HG03039 (cell line): Measurements from ENCODE around the gene RAB34.

Source experiments
- ATAC-seq: cut with Tn5 transposase; IDR thresholded peaks from one replicate; pipeline ENCODE4 v1.9.1; 2021; ENCODE audit warnings: mild to moderate bottlenecking, moderate library complexity; ENCODE audit not compliant: unreplicated experiment

The RAB34 gene

DNA sequence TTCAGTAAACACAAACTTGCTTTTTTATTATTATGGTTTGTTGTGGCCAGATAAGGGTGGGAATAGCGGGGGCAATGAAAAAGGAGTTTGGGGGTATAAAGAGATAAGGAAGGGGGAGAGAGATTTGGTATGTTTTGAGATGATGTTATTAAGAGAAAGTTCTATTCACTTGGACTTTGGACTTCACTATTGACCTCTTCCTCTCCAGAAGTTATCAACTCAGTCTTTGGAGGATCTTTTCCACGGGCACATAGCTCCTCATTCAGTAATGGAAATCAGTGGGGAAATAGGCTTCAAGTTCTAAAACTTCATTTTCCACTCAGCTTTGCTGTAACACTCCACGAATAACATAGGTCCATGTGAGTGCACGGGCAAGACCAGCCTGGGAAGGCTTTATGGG is 29.2 kb downstream of the RAB34 start:
- ATAC-seq, result no peak

DNA sequence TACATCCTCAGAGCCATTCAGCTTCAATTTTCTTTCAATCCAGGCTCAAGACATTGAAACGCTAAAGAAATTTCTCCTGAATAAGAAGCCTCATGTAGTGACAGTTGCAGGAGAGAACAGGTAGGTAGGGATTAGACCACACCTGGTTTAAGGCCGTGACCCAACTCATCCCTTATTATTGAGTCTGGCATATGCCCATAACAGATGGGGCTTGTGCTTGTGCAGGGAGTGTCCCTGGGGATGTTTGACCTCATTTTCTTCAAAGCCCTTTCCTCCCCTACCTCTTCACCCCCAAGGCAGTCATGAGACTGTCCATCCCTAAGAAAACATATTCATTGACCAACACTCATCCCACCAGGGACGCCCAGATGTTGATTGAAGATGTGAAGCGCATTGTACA is 31.4 kb downstream of the RAB34 start:
- ATAC-seq, result no peak

DNA sequence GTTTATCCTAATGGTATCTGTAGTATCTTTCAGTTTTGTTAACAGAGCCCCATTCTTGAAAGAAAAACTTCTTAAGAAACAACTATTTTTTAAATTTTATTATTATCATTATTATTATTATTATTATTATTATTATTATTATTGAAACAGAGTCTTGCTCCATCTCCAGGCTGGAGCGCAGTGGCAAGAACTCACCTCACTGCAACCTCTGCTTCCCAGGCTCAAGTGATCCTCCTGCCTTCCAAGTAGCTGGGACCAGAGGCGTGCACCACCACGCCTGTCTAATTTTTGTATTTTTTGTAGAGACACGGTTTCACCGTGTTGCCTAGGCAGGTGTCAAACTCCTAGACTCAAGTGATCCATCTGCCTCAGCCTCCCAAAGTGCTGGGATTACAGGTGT is 32.3 kb downstream of the RAB34 start:
- ATAC-seq, result no peak

DNA sequence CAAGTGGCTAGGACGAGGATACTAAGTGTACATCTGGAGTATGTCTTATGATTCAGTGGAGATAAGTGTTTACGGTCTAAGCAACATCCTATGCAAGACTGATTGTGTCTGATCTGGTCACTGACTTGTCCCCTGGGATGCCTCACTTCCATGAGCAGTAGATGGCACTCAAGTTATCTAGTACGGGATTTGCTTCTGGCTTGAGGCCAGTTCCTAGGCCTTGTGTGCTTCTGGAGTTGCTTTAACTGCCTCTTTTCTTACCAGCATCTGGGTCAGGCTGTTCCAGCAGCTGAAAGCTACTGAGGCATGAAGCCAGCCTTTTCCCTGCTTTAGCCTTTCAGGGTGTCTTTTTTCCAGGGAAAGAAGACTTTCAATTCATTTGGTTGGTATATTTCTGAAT is 32.7 kb downstream of the RAB34 start:
- ATAC-seq, result no peak

DNA sequence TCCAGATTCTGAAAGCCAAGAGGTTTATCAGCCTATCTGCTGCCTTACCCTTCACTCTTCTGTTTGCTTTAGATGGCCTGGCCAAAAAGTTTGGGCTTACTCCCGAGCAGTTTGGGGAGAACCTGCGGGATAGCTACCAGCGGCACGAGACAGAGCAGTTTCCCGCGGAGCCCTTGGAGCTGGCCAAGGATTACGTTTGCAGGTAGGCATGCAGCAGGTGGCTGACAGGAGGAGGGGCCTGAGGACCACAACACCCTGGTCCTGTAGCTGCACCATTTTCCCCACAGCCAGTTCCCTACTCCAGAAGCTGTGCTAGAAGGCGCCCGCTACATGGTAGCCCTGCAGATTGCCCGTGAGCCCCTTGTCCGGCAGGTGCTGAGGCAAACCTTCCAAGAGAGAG is 35.0 kb downstream of the RAB34 start:
- no peak for ATAC-seq

DNA sequence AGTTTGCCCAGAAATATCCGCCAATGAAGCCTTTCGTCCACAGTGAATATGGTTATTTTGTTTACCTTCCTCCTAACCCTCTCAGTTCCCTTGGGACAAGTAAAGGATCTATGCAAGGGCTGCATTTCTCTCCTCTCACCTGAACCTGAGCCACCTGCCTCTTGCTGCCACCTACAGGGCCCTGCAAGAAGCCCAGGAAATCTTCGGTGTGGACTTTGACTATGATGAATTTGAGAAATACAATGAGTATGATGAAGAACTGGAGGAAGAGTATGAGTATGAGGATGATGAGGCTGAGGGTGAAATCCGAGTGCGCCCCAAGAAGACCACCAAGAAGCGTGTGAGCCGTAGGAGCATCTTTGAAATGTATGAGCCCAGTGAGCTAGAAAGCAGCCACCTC is 41.7 kb downstream of the RAB34 start:
- ATAC-seq, result no peak

DNA sequence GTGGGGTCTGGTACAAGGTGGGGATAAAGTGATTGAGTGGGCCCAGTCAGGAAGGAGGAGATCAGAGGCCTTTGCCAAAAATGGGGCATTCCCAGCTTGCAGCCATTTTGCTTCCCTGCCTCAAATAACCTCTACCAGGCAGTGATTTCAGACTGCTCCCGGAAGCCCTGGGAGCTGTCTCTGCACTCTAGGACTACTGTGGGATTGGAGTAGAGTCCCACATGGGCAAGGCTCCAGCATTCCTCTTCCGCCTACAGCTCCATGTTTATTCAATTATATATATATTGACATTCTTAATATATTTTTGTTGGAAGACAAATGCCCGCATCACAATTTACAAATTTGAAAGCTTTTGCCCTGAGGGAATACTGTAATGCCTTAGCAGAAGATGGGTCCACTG is 42.2 kb downstream of the RAB34 start:
- ATAC-seq, result no peak

DNA sequence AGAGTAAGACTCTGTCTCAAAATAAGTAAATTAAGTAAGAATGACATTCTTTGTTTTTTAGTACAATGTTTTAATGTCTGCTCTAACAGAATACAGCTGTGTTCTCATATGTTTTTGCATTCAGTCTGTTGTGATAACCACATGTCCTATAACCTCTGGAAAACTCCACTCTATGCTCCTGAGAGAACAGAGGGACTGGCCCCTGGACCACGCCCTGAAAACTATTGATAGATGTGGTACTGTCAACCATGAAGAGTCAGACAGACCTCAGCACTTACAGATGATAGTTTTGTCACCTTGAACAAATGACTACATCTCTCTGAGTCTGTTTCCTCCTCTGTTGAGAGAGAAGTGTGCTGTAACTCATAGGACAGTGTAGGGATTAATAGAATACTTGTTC is 47.8 kb downstream of the RAB34 start:
- no peak for ATAC-seq

DNA sequence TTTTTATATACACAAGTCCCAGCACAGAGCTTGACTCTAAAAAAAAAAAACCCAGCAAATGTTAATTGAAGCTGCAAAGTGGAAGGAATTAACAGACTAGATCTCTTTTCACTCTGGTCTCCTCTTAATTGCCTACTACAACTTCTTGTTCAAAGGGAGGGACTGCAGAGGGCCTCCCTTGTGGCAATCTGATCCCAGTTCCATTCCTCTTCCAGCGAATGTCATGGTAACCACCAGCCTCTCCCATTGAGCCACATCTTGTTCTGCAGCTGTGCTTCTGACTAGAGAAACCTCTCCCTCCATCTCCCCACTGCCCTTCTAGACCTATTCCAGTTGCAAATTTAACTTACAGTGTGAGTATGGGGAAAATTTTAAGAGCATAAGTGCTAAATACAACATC is 49.8 kb downstream of the RAB34 start:
- no peak for ATAC-seq

DNA sequence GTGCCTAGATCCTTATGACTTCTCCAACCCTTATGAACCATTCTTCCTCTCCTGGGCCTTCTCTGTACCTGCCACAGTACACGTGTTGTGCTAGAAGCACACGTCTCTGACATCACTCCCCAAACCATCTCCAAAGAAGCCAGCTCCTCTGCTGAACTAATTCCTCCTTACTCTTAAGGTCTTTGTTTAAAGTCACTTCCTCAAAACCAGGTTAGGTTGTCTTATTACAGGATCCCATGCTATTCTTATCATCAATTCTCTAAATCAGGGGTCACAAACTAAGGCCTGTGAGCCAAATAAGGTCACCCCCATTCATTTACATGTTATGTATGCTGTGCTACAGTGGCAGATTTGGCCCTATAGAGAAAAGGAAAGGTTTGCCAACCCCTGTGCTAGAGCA is 51.7 kb downstream of the RAB34 start:
- ATAC-seq, result no peak
